GM23248 (cell line): ENCODE results near the gene PALM3. TPM values are rescaled to one million over a fixed set of nuclear protein-coding genes. Genes with fewer than 3 reads are reported as not detected.

ENCODE experiments used
- DNase-seq: peaks from one replicate; pipeline ENCODE4 v3.0.0-alpha.2; 2015
- H2AFZ ChIP-seq: fragments of 200-600 bp; sonication (generic); 2 replicates; pipeline ENCODE4 v1.6.1; 2016; ENCODE audit warnings: antibody characterized with exemption
- H3F3A ChIP-seq: fragments of 200-600 bp; sonication (generic); 2 replicates; pipeline ENCODE4 v1.6.1; 2016; ENCODE audit warnings: mild to moderate bottlenecking, antibody characterized with exemption, mixed run types; ENCODE audit not compliant: insufficient read depth
- H3K27ac ChIP-seq: fragments of 200-600 bp; sonication (generic); 2 replicates; pipeline ENCODE4 v1.5.1; 2016; ENCODE audit warnings: mild to moderate bottlenecking
- H3K27me3 ChIP-seq: fragments of 200-600 bp; sonication (generic); replicated peaks from 2 replicates; pipeline ENCODE4 v1.6.1; 2016; ENCODE audit warnings: mild to moderate bottlenecking; ENCODE audit not compliant: insufficient read depth
- H3K36me3 ChIP-seq: fragments of 200-600 bp; sonication (generic); 2 replicates; pipeline ENCODE4 v1.6.1; 2016; ENCODE audit warnings: low read depth, mild to moderate bottlenecking
- H3K4me1 ChIP-seq: fragments of 200-600 bp; sonication (generic); 2 replicates; pipeline ENCODE4 v1.6.1; 2016; ENCODE audit warnings: mild to moderate bottlenecking; ENCODE audit not compliant: insufficient read depth
- H3K4me2 ChIP-seq: fragments of 200-600 bp; sonication (generic); one replicate; pipeline ENCODE4 v1.6.1; 2016; ENCODE audit warnings: mild to moderate bottlenecking; ENCODE audit not compliant: unreplicated experiment
- H3K4me3 ChIP-seq: fragments of 200-600 bp; sonication (generic); 2 replicates; pipeline ENCODE4 v1.5.1; 2016; ENCODE audit warnings: mild to moderate bottlenecking
- H3K79me2 ChIP-seq: fragments of 200-600 bp; sonication (generic); 2 replicates; pipeline ENCODE4 v1.6.1; 2016; ENCODE audit warnings: mild to moderate bottlenecking; ENCODE audit not compliant: insufficient read depth
- H3K9ac ChIP-seq: fragments of 200-600 bp; sonication (generic); 2 replicates; pipeline ENCODE4 v1.6.1; 2016; ENCODE audit warnings: mild to moderate bottlenecking
- H3K9me2 ChIP-seq: fragments of 200-600 bp; sonication (generic); 2 replicates; pipeline ENCODE4 v1.6.1; 2016; ENCODE audit warnings: mixed run types, mild to moderate bottlenecking, moderate library complexity; ENCODE audit not compliant: insufficient read depth
- H3K9me3 ChIP-seq: fragments of 200-600 bp; sonication (generic); one replicate; pipeline ENCODE4 v1.6.1; 2017; ENCODE audit warnings: low read depth
- H4K20me1 ChIP-seq: fragments of 200-600 bp; sonication (generic); 2 replicates; pipeline ENCODE4 v1.6.0; 2016; ENCODE audit not compliant: insufficient read depth
- EZH2 ChIP-seq: fragments of 200-600 bp; sonication (generic); IDR thresholded peaks from 2 replicates; pipeline ENCODE4 v1.6.1; 2018; ENCODE audit warnings: antibody characterized with exemption, mild to moderate bottlenecking; ENCODE audit not compliant: insufficient read depth, poor library complexity, severe bottlenecking
- EZH2phosphoT487 ChIP-seq: fragments of 200-600 bp; sonication (generic); IDR thresholded peaks from 2 replicates; pipeline ENCODE4 v1.6.1; 2018; ENCODE audit warnings: antibody characterized with exemption, moderate library complexity, mild to moderate bottlenecking, low read depth; ENCODE audit not compliant: insufficient read depth
- WGBS, 2 experiments: methylation state at CpG; one replicate each; pipeline ENCODE4 v1.1.6; 2015 to 2017; ENCODE audit warnings: low lambda C conversion rate in 2 of 2, low coverage in 1 of 2; ENCODE audit errors: missing lambda C conversion rate in 2 of 2; 5-methylcytosine and 5-hydroxymethylcytosine counted together
- in situ Hi-C: fragments of 300-500 bp; cut with MboI; formaldehyde crosslinking; loops from 2 replicates; pipeline ENCODE4 v1.15.0; 2020
- polyA plus RNA-seq: library from polyadenylated mRNA; unstranded; fragments of >200 nt; fragmentation: Nextera tagmentation; extraction: Ambion mirVana; gene quantifications from 2 replicates; pipeline ENCODE4 v1.2.1, GENCODE V29; 2016
- total RNA-seq: library from RNA; depleted of rRNA; stranded (reverse); fragments of >200 nt; shearing (Covaris generic); gene quantifications from 2 replicates; pipeline ENCODE4 v1.2.3, GENCODE V29; 2014

PALM3 gene
- total and polyA plus RNA-seq, 2 experiments from 2014 or later, result 0.15 TPM; not detected in 1

GRCh38 chr19:14107581-14108461 lies 45.9 kb upstream of the PALM3 start:
- Histone ChIP-seq H3K27ac (no peak overlapping the region), H3K36me3 (peaks cover 8% of the 10 kb centered on the region; the same call in 1 of the 2 replicates), H3K27me3 (no peaks in the 10 kb centered on the region), H3K4me1 (peaks cover 5% of the 10 kb centered on the region), H3K9me2 (no peaks in the 10 kb centered on the region), H4K20me1 (no peaks in the 10 kb centered on the region), H2AFZ (no peak overlapping the region), H3K9ac (no peak overlapping the region), H3K4me3 (no peak overlapping the region), H3F3A (no peaks in the 10 kb centered on the region), H3K4me2 (no peak overlapping the region), H3K79me2 (peaks cover 45% of the 10 kb centered on the region), H3K9me3 (no peaks in the 10 kb centered on the region)
- peak; percentile 59 for DNase-seq
- TF ChIP-seq EZH2phosphoT487, result no peak
- no peak for TF ChIP-seq EZH2
- in situ Hi-C loops, result no loop called here
- WGBS, 2 experiments, result 78 to 81% methylated on average over 22 to 23 of the region's 23 CpGs

GRCh38 chr19:14106840-14107239 lies 45.0 kb upstream of the PALM3 start:
- H2AFZ ChIP-seq, result no peak overlapping the region
- H3K27ac ChIP-seq, result no peak overlapping the region
- no peaks in the 10 kb centered on the region for H3K9me3 ChIP-seq
- H4K20me1 ChIP-seq, result no peaks in the 10 kb centered on the region
- no peaks in the 10 kb centered on the region for H3K9me2 ChIP-seq
- in situ Hi-C loops, result no loop called here
- H3K4me2 ChIP-seq, result no peak overlapping the region
- DNase-seq, result no peak
- WGBS, 2 experiments, result 91 to 95% methylated on average over 9 to 15 of the region's 16 CpGs
- H3K4me3 ChIP-seq, result no peak overlapping the region
- TF ChIP-seq EZH2 (no peak), EZH2phosphoT487 (no peak)
- no peaks in the 10 kb centered on the region for H3K4me1 ChIP-seq
- H3K79me2 ChIP-seq, result peaks cover 37% of the 10 kb centered on the region
- no peak overlapping the region for H3K9ac ChIP-seq
- peaks cover 8% of the 10 kb centered on the region; the same call in 1 of the 2 replicates for H3K36me3 ChIP-seq
- H3F3A ChIP-seq, result no peaks in the 10 kb centered on the region
- no peaks in the 10 kb centered on the region for H3K27me3 ChIP-seq

DNA sequence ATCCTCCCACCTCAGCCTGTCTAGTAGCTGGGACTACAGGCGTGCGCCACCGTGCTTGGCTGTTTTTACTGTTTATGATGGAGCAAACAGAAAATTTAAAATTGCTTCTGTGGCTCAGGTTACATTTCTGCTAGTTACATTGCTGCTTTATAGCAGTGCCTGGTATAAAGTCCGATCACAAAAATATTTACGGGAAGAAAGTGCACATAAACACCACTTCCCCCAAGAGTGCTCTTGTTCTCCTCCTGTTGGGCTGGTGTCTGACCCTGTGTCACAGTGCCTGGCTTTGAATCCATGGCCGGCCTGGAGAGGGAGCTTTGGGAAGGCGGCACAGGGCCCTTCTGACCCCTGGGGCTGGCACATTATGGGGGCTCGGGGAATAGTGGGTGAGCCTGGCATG lies 43.8 kb upstream of the PALM3 start:
- H3K79me2 ChIP-seq, result peaks cover 26% of the 10 kb centered on the region
- no peaks in the 10 kb centered on the region for H3K9me3 ChIP-seq
- H3K9me2 ChIP-seq, result no peaks in the 10 kb centered on the region
- H3F3A ChIP-seq, result no peaks in the 10 kb centered on the region
- peaks cover 11% of the 10 kb centered on the region; the same call in 1 of the 2 replicates for H3K36me3 ChIP-seq
- H3K4me1 ChIP-seq, result no peaks in the 10 kb centered on the region
- H2AFZ ChIP-seq, result no peak overlapping the region
- no peaks in the 10 kb centered on the region for H3K27me3 ChIP-seq
- in situ Hi-C loops, result no loop called here
- TF ChIP-seq EZH2phosphoT487 (no peak), EZH2 (no peak)
- no peak for DNase-seq
- no peak overlapping the region for H3K9ac ChIP-seq
- 85 to 90% methylated on average over 8 of the region's 8 CpGs for WGBS, 2 experiments
- no peak overlapping the region for H3K4me2 ChIP-seq
- no peak overlapping the region for H3K4me3 ChIP-seq
- H4K20me1 ChIP-seq, result no peaks in the 10 kb centered on the region
- no peak overlapping the region for H3K27ac ChIP-seq

GRCh38 chr19:14103310-14103709 lies 41.4 kb upstream of the PALM3 start:
- Histone ChIP-seq H3K9ac (no peak overlapping the region), H3K27ac (no peak overlapping the region), H3K9me3 (no peaks in the 10 kb centered on the region), H3K79me2 (peaks cover 5% of the 10 kb centered on the region; the same call in 1 of the 2 replicates), H3K9me2 (no peaks in the 10 kb centered on the region), H3F3A (no peaks in the 10 kb centered on the region), H3K36me3 (peaks cover 14% of the 10 kb centered on the region; the same call in 1 of the 2 replicates), H4K20me1 (no peaks in the 10 kb centered on the region), H3K4me1 (no peaks in the 10 kb centered on the region), H3K27me3 (no peaks in the 10 kb centered on the region), H3K4me3 (no peak overlapping the region), H3K4me2 (no peak overlapping the region), H2AFZ (no peak overlapping the region)
- in situ Hi-C loops, result no loop called here
- no peak for DNase-seq
- TF ChIP-seq EZH2phosphoT487 (no peak), EZH2 (no peak)
- WGBS, 2 experiments, result 100% methylated on average over 1 of the region's 1 CpG
